ENCODE measurements around the gene ADRA2A.

Gene ADRA2A

DNA sequence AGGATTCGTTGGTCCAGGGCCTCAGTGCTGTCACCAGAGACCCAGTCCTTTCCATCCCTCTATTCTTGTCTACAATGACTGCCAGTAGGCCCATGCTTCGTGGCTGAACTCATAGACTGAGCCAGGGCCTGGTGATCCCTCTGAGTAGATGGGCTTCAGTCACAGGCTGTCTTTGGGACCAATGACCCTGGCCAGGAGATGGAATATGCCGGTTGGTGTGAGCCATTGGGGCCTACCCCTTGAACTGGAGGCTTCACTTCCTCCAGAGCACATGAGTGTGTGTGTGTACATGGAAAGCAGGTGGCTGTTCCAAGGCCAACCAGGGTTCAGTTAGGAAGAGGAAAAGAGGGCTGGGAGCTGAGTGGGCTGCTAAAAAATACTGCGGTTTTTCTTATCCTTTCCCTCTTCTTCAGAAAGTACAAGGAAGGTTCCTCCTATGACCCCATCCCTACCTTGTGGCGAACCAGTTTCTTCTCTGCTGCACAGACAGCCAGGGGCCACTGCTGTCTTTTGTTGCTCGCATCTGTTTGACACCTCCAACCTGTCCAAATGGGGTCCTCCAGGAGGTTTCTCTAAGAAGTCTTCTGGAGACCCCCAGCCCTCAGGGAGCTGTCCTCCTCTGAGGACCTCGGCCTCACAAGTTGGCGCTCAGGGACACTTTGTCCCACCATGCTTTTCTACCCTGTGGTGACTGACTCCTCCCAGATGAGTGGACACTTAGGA lies 36.6 kb downstream of the ADRA2A start:
- no peak for DNase-seq

DNA sequence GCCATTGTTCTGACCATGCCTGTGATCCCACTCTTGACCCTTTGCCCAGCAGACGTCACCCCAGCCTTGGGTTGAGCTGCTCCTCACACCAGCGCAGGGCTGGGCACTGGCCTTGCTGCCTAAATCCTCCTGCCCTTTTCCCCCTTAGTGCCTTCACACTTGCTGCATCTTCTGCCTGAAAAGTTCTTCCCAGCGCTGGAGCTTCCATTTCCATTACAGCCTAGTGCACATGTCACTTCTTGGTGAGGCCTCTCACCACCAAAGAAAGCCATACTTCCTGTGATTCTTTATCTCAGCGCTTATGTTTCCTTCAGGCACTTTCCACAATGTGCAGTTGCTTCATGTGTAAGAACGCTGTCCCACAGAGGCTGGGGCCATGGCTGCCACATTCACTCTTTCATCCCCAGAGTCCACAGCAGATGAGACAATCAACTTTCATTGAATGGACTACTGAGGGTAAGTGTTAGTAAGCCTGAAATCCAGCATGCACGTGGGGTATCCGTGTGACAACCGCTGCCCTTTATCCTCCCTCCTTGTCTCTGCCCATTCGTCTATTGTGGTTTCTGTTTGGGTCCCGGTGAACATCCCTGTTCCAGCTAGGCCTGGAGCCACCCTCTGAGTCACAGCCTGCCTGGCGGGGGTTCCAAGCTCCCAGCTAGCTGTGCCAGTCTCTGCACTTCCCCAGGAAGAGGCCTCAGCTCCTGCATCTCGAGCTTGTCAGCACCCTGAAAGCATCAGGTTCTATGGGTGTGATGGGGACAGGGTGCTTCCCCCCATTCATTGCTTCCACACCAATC lies 37.3 kb downstream of the ADRA2A start:
- DNase-seq = no peak

DNA sequence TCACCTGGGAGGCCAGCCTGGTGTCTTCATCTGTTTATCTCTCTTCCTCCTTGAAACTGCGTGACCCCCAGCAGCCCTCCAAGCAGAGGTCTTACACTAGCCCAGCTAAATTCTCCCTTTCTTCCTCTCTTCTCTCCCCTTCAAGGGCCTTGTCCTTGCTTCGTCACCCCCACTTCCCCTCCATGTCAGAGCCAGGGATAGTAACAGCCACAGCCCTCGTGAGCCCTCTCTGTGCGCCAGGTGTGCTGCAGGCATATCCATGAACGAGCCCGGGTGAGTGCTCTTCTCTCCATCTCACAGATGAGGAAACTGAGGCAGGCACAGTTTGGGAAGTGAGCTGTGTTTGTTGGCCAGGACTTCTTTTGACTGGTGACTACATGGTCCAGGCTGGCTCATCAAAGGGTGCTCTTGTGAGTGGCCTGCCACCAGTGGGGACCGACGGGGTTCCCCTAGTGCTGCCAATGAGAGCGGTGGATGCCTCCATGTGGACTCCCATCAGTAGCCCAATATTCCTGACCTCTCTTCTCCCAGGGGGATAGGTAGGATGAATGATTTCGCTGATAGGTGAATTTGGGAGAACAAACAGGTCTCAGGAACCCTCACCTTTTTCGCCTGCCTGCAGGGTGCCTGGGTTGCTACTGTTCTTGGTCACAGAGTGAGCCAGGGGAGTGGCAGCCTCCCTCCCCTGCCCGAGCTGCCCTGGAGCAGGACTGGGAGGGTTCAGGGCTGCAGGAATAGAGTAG lies 38.1 kb downstream of the ADRA2A start:
- no peak for DNase-seq

DNA sequence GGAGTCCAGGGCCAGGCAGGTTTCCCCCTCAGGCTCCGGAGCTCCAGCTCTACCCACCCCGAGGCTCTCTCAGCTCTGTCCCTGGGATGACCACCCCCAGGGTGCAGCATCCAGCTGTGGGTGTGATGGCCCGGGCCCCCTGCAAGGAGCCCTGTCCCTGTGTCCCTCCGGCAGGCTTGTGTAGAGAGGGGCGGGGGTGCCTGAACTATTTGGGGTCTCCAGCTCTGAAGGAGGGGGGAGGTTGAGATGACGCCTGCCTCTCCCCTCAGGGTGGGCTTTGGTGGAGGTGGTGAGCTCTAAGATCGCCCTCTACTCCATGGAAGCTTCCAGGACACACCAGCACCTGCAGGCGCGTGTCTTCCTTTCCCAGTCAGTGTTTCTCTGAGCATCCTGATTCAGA lies 39.4 kb downstream of the ADRA2A start:
- DNase-seq = no peak

GRCh38 chr10:111116762-111117445 lies 40.1 kb downstream of the ADRA2A start:
- no peak for DNase-seq

DNA sequence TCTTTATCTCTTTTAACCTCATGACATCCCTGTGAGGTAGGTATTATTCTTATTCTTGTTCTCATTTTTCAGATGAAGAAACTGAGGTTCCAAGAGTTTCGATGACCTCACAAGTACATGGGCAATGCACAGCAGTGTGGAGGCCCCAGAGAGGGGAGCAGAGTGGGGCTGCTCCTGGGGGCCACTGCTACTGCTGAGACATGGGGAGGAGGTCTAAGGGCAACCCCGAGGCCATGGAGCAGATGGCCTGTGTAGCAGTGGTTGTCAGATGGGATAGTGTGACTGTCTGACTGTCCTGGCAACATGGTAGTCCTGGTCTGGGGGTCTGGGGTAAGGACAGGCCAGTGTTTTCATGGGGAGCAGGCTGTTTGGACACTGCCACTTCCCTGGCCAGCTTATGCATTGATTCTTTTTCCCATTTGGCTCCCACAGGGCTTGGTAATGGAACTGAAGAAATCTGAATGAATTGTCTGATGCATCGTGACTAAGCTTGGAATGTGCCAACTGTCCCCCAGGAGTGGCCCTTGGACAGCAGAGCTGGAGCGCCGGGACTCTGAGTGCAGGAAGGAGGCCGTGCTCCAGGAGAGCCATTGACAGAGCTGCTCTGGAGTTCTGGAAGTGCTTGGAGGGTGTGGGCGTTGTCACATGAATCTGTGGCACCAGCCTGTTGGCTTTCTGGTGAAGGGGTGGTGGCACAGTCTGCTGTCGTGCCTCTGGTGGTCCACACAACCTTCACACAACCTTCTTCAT lies 40.9 kb downstream of the ADRA2A start:
- no peak for DNase-seq

- no peak for DNase-seq
These were observed 41.9 kb downstream of the ADRA2A start for GRCh38 chr10:111118758-111119157.

DNA sequence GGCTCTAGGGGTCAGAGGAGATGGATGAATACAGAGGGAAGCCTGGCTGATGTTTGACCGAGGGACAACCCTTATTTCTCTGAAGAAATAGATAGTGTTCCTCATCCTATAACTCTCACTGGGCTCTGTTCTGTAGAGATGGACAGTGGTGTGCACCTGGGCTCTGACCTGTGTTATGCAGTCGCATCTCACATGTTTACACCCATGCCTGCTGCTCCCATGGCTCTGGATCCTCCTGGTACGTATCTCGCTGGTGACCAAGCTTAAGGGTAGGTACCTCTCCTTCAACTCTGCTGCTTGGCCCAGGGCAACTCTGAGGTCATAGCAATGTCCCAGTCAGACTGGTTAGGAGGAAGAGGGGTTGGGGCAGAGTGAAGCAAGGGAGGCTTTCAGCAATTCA lies 42.8 kb downstream of the ADRA2A start:
- no peak for DNase-seq

GRCh38 chr10:111122127-111122526 lies 45.3 kb downstream of the ADRA2A start:
- DNase-seq = no peak

DNA sequence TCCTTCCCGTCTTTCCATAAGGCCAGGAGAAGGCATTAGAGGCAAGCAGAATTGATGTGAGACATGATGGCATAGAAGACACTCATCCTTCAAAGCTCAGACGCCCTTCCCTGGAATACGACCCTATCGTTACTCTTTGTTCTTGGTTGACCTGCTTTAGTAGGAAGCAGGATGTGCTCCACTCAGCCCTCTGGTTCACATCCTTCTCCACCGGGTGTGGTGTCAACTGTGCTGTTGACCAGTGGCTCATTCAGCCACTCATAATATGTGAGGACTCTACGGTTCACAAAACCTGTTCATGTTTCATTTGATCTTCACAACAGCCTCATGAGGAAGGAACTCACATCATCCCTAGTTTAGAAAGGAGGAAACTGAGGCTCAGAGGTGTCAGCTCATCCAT lies 47.1 kb downstream of the ADRA2A start:
- no peak for DNase-seq

- DNase-seq = no peak
These were observed 48.3 kb downstream of the ADRA2A start for GRCh38 chr10:111125102-111125501.

GRCh38 chr10:111126077-111126476 lies 49.2 kb downstream of the ADRA2A start:
- DNase-seq = no peak

- no peak for DNase-seq
These were observed 50.4 kb downstream of the ADRA2A start for GRCh38 chr10:111127081-111127848.

GRCh38 chr10:111128331-111129180 lies 51.7 kb downstream of the ADRA2A start:
- no peak for DNase-seq

- DNase-seq = no peak
These were observed 52.5 kb downstream of the ADRA2A start for GRCh38 chr10:111129363-111129762.

DNA sequence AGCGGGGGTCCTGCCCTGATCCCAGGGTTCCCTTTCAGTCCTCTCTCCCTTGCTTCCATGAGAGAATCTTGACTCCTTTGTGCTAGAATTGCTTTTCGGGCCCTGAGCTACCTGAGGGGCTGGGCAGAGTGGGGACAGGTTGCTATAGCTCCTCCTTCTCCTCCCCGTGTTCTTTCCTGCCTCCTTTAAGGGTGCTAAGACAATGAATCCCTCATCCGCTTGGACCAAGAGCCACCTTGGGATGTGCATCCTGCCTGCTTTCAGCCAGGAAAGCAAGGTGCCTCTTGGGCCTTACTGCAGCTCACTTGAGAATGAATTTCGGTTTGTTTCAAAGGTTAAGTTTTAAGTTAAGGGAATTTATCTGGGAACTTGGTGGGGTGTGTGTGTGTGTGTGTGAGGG lies 53.6 kb downstream of the ADRA2A start:
- no peak for DNase-seq
